GM23338 (cell line): ENCODE data around the gene GPATCH8. TPM values are rescaled to one million over a fixed set of nuclear protein-coding genes. Genes with fewer than 3 reads are reported as not detected.

ENCODE experiments used
- ATAC-seq: fragments of 200-7000 bp; cut with Tn5 transposase; 3 replicates; pipeline ENCODE4 v1.9.1; 2020
- DNase-seq: peaks from one replicate; pipeline ENCODE4 v3.0.0-alpha.2; 2015; ENCODE audit warnings: low spot score
- H2AFZ ChIP-seq: fragments of 200-600 bp; sonication (generic); 2 replicates; pipeline ENCODE4 v1.8.0; 2016; ENCODE audit warnings: antibody characterized with exemption, mild to moderate bottlenecking, moderate library complexity
- H3F3A ChIP-seq: fragments of 200-600 bp; sonication (generic); replicated peaks from 2 replicates; pipeline ENCODE4 v1.8.0; 2017; ENCODE audit warnings: antibody characterized with exemption, mixed run types, low read depth
- H3K27ac ChIP-seq: fragments of 200-600 bp; sonication (generic); 2 replicates; pipeline ENCODE4 v1.6.1; 2016; ENCODE audit warnings: low read depth
- H3K27me3 ChIP-seq: fragments of 200-600 bp; sonication (generic); 2 replicates; pipeline ENCODE4 v1.8.0; 2016; ENCODE audit warnings: mild to moderate bottlenecking, mixed run types, moderate library complexity; ENCODE audit not compliant: insufficient read depth
- H3K36me3 ChIP-seq: fragments of 200-600 bp; sonication (generic); 2 replicates; pipeline ENCODE4 v1.8.0; 2016; ENCODE audit warnings: mild to moderate bottlenecking; ENCODE audit not compliant: insufficient read depth
- H3K4me1 ChIP-seq: fragments of 200-600 bp; sonication (generic); 2 replicates; pipeline ENCODE4 v1.8.0; 2016; ENCODE audit warnings: mild to moderate bottlenecking, moderate library complexity; ENCODE audit not compliant: insufficient read depth
- H3K4me2 ChIP-seq: fragments of 200-600 bp; sonication (generic); 2 replicates; pipeline ENCODE4 v1.7.1; 2017; ENCODE audit warnings: mixed run types
- H3K4me3 ChIP-seq: fragments of 200-600 bp; sonication (generic); 2 replicates; pipeline ENCODE4 v1.6.1; 2016; ENCODE audit warnings: mixed run types
- H3K79me2 ChIP-seq: fragments of 200-600 bp; sonication (generic); replicated peaks from 2 replicates; pipeline ENCODE4 v1.8.0; 2017; ENCODE audit warnings: mild to moderate bottlenecking; ENCODE audit not compliant: insufficient read depth
- H3K9me2 ChIP-seq: fragments of 200-600 bp; sonication (generic); 2 replicates; pipeline ENCODE4 v1.8.0; 2017; ENCODE audit not compliant: insufficient read depth
- H4K20me1 ChIP-seq: fragments of 200-600 bp; sonication (generic); replicated peaks from 2 replicates; pipeline ENCODE4 v1.8.0; 2017; ENCODE audit warnings: mild to moderate bottlenecking; ENCODE audit not compliant: insufficient read depth
- H3K27ac Mint-ChIP-seq: 2 replicates; pipeline ENCODE4 v1.8.0; 2020; ENCODE audit warnings: inconsistent platforms, mild to moderate bottlenecking, moderate library complexity, mixed read lengths
- H3K27me3 Mint-ChIP-seq: 3 replicates; pipeline ENCODE4 v1.8.0; 2022; ENCODE audit warnings: low read depth, mild to moderate bottlenecking, moderate library complexity, mixed read lengths, inconsistent platforms; ENCODE audit not compliant: insufficient read depth, poor library complexity
- H3K36me3 Mint-ChIP-seq: 3 replicates; pipeline ENCODE4 v1.8.0; 2021; ENCODE audit warnings: low read depth, mild to moderate bottlenecking, inconsistent platforms, moderate library complexity, mixed read lengths
- H3K4me1 Mint-ChIP-seq: 3 replicates; pipeline ENCODE4 v1.8.0; 2020; ENCODE audit warnings: mild to moderate bottlenecking, inconsistent platforms, mixed read lengths
- H3K4me3 Mint-ChIP-seq: 3 replicates; pipeline ENCODE4 v1.8.0; 2021; ENCODE audit warnings: moderate library complexity, mild to moderate bottlenecking, inconsistent platforms, mixed read lengths
- H3K9me3 Mint-ChIP-seq: 3 replicates; pipeline ENCODE4 v1.8.0; 2020; ENCODE audit warnings: moderate library complexity, mild to moderate bottlenecking, inconsistent platforms, mixed read lengths
- CREB1 ChIP-seq: fragments of 250-450 bp; sonication (Bioruptor Pico); IDR thresholded peaks from 2 replicates; pipeline ENCODE4 v1.5.0; 2020; ENCODE audit warnings: low read depth, mild to moderate bottlenecking, moderate library complexity
- EZH2phosphoT487 ChIP-seq: fragments of 200-600 bp; sonication (generic); IDR thresholded peaks from one replicate; pipeline ENCODE4 v1.8.1; 2018; ENCODE audit warnings: antibody characterized with exemption; ENCODE audit not compliant: unreplicated experiment
- ZNF114 ChIP-seq: fragments of 250-450 bp; sonication (Bioruptor Pico); IDR thresholded peaks from 2 replicates; pipeline ENCODE4 v1.5.0; 2020; ENCODE audit warnings: mild to moderate bottlenecking, moderate library complexity
- ZNF331 ChIP-seq: fragments of 250-450 bp; sonication (Bioruptor Pico); IDR thresholded peaks from 2 replicates; pipeline ENCODE4 v1.5.0; 2020; ENCODE audit warnings: low read depth, mild to moderate bottlenecking, moderate library complexity
- polyA plus RNA-seq: library from polyadenylated mRNA; unstranded; fragments of >200 nt; fragmentation: Nextera tagmentation; extraction: Ambion mirVana; gene quantifications from 2 replicates; pipeline ENCODE4 v1.2.1, GENCODE V29; 2016
- total RNA-seq: library from RNA; depleted of rRNA; stranded (reverse); fragments of >200 nt; shearing (Covaris generic); gene quantifications from 2 replicates; pipeline ENCODE4 v1.2.3, GENCODE V29; 2014
- TF ChIP-seq, protein P1 (sequence below): fragments of 250-450 bp; sonication (Bioruptor Pico); IDR thresholded peaks from 2 replicates; pipeline ENCODE4 v1.5.0; 2020; ENCODE audit warnings: mild to moderate bottlenecking, moderate library complexity
- TF ChIP-seq, protein P2 (sequence below): IDR thresholded peaks from one replicate; pipeline ENCODE4 v1.6.1; 2018; ENCODE audit warnings: antibody characterized with exemption; ENCODE audit not compliant: unreplicated experiment

GPATCH8 gene
- total and polyA plus RNA-seq, 2 experiments from 2014 or later = 44.4 to 76.5 TPM

DNA sequence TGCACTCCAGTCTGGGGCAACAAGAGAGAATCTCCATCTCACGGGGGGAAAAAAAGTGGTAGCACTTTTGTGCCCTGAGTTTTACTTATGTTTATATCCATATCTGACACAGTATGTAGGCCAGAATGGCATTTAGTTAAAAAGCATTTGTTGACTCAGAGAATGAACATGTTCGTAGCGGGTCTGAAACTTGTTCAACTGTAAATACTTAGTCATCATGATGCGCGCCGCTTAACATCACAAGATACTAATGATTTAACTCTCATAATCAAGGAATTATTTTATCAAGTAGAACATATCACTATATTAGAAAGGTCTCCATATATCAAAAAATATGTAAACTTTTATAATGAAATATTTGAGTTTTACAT is 58.5 kb downstream of the GPATCH8 start (continued):
- TF ChIP-seq, protein P1, sequence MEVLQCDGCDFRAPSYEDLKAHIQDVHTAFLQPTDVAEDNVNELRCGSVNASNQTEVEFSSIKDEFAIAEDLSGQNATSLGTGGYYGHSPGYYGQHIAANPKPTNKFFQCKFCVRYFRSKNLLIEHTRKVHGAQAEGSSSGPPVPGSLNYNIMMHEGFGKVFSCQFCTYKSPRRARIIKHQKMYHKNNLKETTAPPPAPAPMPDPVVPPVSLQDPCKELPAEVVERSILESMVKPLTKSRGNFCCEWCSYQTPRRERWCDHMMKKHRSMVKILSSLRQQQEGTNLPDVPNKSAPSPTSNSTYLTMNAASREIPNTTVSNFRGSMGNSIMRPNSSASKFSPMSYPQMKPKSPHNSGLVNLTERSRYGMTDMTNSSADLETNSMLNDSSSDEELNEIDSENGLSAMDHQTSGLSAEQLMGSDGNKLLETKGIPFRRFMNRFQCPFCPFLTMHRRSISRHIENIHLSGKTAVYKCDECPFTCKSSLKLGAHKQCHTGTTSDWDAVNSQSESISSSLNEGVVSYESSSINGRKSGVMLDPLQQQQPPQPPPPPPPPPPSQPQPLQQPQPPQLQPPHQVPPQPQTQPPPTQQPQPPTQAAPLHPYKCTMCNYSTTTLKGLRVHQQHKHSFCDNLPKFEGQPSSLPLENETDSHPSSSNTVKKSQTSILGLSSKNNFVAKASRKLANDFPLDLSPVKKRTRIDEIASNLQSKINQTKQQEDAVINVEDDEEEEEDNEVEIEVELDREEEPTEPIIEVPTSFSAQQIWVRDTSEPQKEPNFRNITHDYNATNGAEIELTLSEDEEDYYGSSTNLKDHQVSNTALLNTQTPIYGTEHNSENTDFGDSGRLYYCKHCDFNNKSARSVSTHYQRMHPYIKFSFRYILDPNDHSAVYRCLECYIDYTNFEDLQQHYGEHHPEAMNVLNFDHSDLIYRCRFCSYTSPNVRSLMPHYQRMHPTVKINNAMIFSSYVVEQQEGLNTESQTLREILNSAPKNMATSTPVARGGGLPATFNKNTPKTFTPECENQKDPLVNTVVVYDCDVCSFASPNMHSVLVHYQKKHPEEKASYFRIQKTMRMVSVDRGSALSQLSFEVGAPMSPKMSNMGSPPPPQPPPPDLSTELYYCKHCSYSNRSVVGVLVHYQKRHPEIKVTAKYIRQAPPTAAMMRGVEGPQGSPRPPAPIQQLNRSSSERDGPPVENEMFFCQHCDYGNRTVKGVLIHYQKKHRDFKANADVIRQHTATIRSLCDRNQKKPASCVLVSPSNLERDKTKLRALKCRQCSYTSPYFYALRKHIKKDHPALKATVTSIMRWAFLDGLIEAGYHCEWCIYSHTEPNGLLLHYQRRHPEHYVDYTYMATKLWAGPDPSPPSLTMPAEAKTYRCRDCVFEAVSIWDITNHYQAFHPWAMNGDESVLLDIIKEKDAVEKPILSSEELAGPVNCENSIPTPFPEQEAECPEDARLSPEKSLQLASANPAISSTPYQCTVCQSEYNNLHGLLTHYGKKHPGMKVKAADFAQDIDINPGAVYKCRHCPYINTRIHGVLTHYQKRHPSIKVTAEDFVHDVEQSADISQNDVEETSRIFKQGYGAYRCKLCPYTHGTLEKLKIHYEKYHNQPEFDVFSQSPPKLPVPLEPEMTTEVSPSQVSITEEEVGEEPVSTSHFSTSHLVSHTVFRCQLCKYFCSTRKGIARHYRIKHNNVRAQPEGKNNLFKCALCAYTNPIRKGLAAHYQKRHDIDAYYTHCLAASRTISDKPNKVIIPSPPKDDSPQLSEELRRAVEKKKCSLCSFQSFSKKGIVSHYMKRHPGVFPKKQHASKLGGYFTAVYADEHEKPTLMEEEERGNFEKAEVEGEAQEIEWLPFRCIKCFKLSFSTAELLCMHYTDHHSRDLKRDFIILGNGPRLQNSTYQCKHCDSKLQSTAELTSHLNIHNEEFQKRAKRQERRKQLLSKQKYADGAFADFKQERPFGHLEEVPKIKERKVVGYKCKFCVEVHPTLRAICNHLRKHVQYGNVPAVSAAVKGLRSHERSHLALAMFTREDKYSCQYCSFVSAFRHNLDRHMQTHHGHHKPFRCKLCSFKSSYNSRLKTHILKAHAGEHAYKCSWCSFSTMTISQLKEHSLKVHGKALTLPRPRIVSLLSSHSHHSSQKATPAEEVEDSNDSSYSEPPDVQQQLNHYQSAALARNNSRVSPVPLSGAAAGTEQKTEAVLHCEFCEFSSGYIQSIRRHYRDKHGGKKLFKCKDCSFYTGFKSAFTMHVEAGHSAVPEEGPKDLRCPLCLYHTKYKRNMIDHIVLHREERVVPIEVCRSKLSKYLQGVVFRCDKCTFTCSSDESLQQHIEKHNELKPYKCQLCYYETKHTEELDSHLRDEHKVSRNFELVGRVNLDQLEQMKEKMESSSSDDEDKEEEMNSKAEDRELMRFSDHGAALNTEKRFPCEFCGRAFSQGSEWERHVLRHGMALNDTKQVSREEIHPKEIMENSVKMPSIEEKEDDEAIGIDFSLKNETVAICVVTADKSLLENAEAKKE (CRISPR knock-in tag) = no peak
- TF ChIP-seq CREB1 = no peak

DNA sequence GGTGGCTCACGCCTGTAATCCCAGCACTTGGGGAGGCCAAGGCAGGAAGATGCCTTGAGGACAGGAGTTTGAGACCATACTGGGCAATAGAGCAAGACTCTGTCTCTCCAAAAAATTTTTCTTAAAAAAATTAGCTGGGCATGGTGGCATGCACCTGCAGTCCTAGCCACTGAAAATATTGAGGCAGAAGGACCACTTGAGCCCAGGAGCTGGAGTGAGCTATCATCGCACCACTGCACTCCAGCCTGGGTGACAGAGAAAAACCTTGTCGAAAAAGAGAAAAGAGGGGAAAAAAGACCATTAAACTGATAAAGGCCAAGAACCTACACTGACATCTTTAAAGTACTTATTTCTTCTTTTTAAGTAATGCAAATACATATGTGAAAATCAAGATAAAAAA is 60.4 kb downstream of the GPATCH8 start:
- H3K36me3 ChIP-seq = no peaks in the 10 kb centered on the region
- H3F3A ChIP-seq = no peaks in the 10 kb centered on the region
- H3K27me3 ChIP-seq = no peaks in the 10 kb centered on the region
- no peak overlapping the region for H3K27ac Mint-ChIP-seq
- H3K9me3 Mint-ChIP-seq = no peaks in the 10 kb centered on the region
- H2AFZ ChIP-seq = no peak overlapping the region
- no peaks in the 10 kb centered on the region for H3K36me3 Mint-ChIP-seq
- no peak overlapping the region for H3K4me3 Mint-ChIP-seq
- ATAC-seq (no peak), DNase-seq (no peak)
- H3K4me2 ChIP-seq = no peak overlapping the region
- H4K20me1 ChIP-seq = peaks cover 5% of the 10 kb centered on the region
- peaks cover 24% of the 10 kb centered on the region for H3K4me1 Mint-ChIP-seq
- H3K4me3 ChIP-seq = no peak overlapping the region
- TF ChIP-seq, protein P2, sequence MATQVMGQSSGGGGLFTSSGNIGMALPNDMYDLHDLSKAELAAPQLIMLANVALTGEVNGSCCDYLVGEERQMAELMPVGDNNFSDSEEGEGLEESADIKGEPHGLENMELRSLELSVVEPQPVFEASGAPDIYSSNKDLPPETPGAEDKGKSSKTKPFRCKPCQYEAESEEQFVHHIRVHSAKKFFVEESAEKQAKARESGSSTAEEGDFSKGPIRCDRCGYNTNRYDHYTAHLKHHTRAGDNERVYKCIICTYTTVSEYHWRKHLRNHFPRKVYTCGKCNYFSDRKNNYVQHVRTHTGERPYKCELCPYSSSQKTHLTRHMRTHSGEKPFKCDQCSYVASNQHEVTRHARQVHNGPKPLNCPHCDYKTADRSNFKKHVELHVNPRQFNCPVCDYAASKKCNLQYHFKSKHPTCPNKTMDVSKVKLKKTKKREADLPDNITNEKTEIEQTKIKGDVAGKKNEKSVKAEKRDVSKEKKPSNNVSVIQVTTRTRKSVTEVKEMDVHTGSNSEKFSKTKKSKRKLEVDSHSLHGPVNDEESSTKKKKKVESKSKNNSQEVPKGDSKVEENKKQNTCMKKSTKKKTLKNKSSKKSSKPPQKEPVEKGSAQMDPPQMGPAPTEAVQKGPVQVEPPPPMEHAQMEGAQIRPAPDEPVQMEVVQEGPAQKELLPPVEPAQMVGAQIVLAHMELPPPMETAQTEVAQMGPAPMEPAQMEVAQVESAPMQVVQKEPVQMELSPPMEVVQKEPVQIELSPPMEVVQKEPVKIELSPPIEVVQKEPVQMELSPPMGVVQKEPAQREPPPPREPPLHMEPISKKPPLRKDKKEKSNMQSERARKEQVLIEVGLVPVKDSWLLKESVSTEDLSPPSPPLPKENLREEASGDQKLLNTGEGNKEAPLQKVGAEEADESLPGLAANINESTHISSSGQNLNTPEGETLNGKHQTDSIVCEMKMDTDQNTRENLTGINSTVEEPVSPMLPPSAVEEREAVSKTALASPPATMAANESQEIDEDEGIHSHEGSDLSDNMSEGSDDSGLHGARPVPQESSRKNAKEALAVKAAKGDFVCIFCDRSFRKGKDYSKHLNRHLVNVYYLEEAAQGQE = no peak
- no peak for TF ChIP-seq ZNF114
- TF ChIP-seq EZH2phosphoT487 = no peak
- TF ChIP-seq ZNF331 = no peak
- no peak overlapping the region for H3K27ac ChIP-seq
- peaks cover 9% of the 10 kb centered on the region for H3K27me3 Mint-ChIP-seq
- no peaks in the 10 kb centered on the region for H3K9me2 ChIP-seq
- peaks cover 46% of the 10 kb centered on the region for H3K79me2 ChIP-seq
- peaks cover 7% of the 10 kb centered on the region for H3K4me1 ChIP-seq
